CD14-positive monocyte (primary cell): ENCODE results near the gene TTC23. TPM values are rescaled to one million over a fixed set of nuclear protein-coding genes. Genes with fewer than 3 reads are reported as not detected.

ENCODE experiments used
- DNase-seq, 3 donors: peaks; one replicate each; pipeline ENCODE4 v3.0.0-alpha.2; 2011 to 2022
- H2AFZ ChIP-seq: 2 replicates; pipeline ENCODE4 v1.6.0; 2012; ENCODE audit warnings: mild to moderate bottlenecking, low read depth, low read length, inconsistent platforms; ENCODE audit not compliant: insufficient read depth, poor library complexity, severe bottlenecking
- H3K27ac ChIP-seq, 2 donors: 1 replicate in 1 of 2; 2 replicates in 1 of 2; pipeline ENCODE4 v1.5.1; 2012 to 2013; ENCODE audit warnings: low read length in 2 of 2, control low read depth in 1 of 2, inconsistent platforms in 1 of 2, low read depth in 1 of 2, mild to moderate bottlenecking in 1 of 2
- H3K27me3 ChIP-seq, 2 donors: one replicate each; pipeline versions ENCODE4 v1.6.0 to v1.6.1; 2011 to 2013; ENCODE audit warnings: low read length in 2 of 2; ENCODE audit not compliant: control insufficient read depth in 2 of 2, insufficient read depth in 2 of 2
- H3K36me3 ChIP-seq, 2 donors: replicated peaks in 1 of 2; 1 replicate in 1 of 2; 2 replicates in 1 of 2; pipeline versions ENCODE4 v1.5.1 to v1.6.1; 2012 to 2013; ENCODE audit warnings: low read length in 2 of 2, control low read depth in 1 of 2, inconsistent platforms in 1 of 2, mild to moderate bottlenecking in 1 of 2; ENCODE audit not compliant: insufficient read depth in 2 of 2, control insufficient read depth in 1 of 2
- H3K4me1 ChIP-seq, 2 donors: 1 replicate in 1 of 2; 2 replicates in 1 of 2; pipeline versions ENCODE4 v1.5.1 to v1.6.1; 2012 to 2013; ENCODE audit warnings: low read length in 2 of 2, control low read depth in 1 of 2, inconsistent platforms in 1 of 2, mild to moderate bottlenecking in 1 of 2, moderate library complexity in 1 of 2; ENCODE audit not compliant: insufficient read depth in 2 of 2, control insufficient read depth in 1 of 2
- H3K4me2 ChIP-seq: replicated peaks from 2 replicates; pipeline ENCODE3; 2012; ENCODE audit warnings: low read length, moderate library complexity, mild to moderate bottlenecking; ENCODE audit not compliant: poor library complexity, severe bottlenecking; ENCODE audit errors: extremely low read depth
- H3K4me3 ChIP-seq, 3 experiments: fragments of 200-600 bp in 1 of 3; sonication (generic) in 1 of 3; replicated peaks in 1 of 3; 1 replicate in 2 of 3; 2 replicates in 1 of 3; pipeline ENCODE4 v1.5.1; 2011 to 2013; ENCODE audit warnings: low read length in 3 of 3, mild to moderate bottlenecking in 3 of 3, control low read depth in 2 of 3, low read depth in 2 of 3, inconsistent platforms in 1 of 3, moderate library complexity in 1 of 3
- H3K79me2 ChIP-seq: 2 replicates; pipeline ENCODE4 v1.6.0; 2012; ENCODE audit warnings: mild to moderate bottlenecking, control low read depth, inconsistent platforms, low read length, moderate library complexity; ENCODE audit not compliant: insufficient read depth
- H3K9ac ChIP-seq: 2 replicates; pipeline ENCODE4 v1.6.0; 2017; ENCODE audit warnings: low read length, mild to moderate bottlenecking; ENCODE audit not compliant: insufficient read depth, poor library complexity, severe bottlenecking
- H3K9me3 ChIP-seq, 2 donors: replicated peaks in 1 of 2; 1 replicate in 1 of 2; 2 replicates in 1 of 2; pipeline versions ENCODE4 v1.5.1 to v1.6.1; 2012 to 2013; ENCODE audit warnings: low read length in 2 of 2, control low read depth in 1 of 2; ENCODE audit not compliant: control insufficient read depth in 1 of 2, insufficient read depth in 1 of 2
- H4K20me1 ChIP-seq: 2 replicates; pipeline ENCODE4 v1.6.0; 2012; ENCODE audit warnings: mild to moderate bottlenecking, low read length, control low read depth, moderate library complexity; ENCODE audit not compliant: insufficient read depth
- H3K27ac Mint-ChIP-seq, 7 donors: one replicate each; pipeline ENCODE4 v1.8.0; 2020; ENCODE audit warnings: mild to moderate bottlenecking in 7 of 7, mixed read lengths in 7 of 7, moderate library complexity in 6 of 7, inconsistent platforms in 2 of 7
- H3K27me3 Mint-ChIP-seq, 3 donors: one replicate each; pipeline ENCODE4 v1.8.0; 2021 to 2022; ENCODE audit warnings: low read depth in 3 of 3, mild to moderate bottlenecking in 3 of 3, mixed read lengths in 3 of 3, moderate library complexity in 3 of 3, inconsistent platforms in 1 of 3
- H3K36me3 Mint-ChIP-seq, 2 donors: one replicate each; pipeline ENCODE4 v1.8.0; 2020; ENCODE audit warnings: mixed read lengths in 2 of 2, inconsistent platforms in 1 of 2, mild to moderate bottlenecking in 1 of 2
- H3K4me1 Mint-ChIP-seq: one replicate; pipeline ENCODE4 v1.8.0; 2020; ENCODE audit warnings: mild to moderate bottlenecking, mixed read lengths
- H3K4me3 Mint-ChIP-seq, 2 donors: one replicate each; pipeline ENCODE4 v1.8.0; 2020; ENCODE audit warnings: mild to moderate bottlenecking in 2 of 2, mixed read lengths in 2 of 2, moderate library complexity in 1 of 2
- H3K9me3 Mint-ChIP-seq, 7 donors: one replicate each; pipeline ENCODE4 v1.8.0; 2020 to 2022; ENCODE audit warnings: mixed read lengths in 7 of 7, mild to moderate bottlenecking in 6 of 7, moderate library complexity in 6 of 7, inconsistent platforms in 2 of 7
- CTCF ChIP-seq: fragments of 200-600 bp; IDR thresholded peaks from one replicate; pipeline ENCODE4 v1.8.0; 2022; ENCODE audit warnings: antibody characterized with exemption, mild to moderate bottlenecking
- WGBS: methylation state at CpG from one replicate; pipeline ENCODE4 v1.1.5; 2013; ENCODE audit warnings: missing lambda C conversion rate; ENCODE audit not compliant: insufficient coverage; 5-methylcytosine and 5-hydroxymethylcytosine counted together
- intact Hi-C, 2 donors: fragments of 100-400 bp; cut with micrococcal nuclease; formaldehyde crosslinking; loops; one replicate each; pipeline versions ENCODE4 v1.15.0 to v1.15.1; 2023
- polyA plus RNA-seq, 3 donors: library from polyadenylated mRNA; depleted of rRNA in 1 of 3; unstranded in 2 of 3; stranded (reverse) in 1 of 3; fragments of 300-500 nt in 2 of 3; fragments of >200 nt in 1 of 3; fragmentation: Illumina TruSeq in 2 of 3; gene quantifications; 1 replicate in 2 of 3; 2 replicates in 1 of 3; pipeline ENCODE4 v1.2.3, GENCODE V29; 2012 to 2021

The TTC23 gene
- polyA plus RNA-seq, 3 donors = 0.51 to 0.55 TPM; not detected in 1

GRCh38 chr15:99182791-99183190, 66.6 kb downstream of the TTC23 start:
- H3K9me3 ChIP-seq = no peaks in the 10 kb centered on the region
- no peak overlapping the region for H3K4me3 Mint-ChIP-seq
- no peaks in the 10 kb centered on the region for H3K79me2 ChIP-seq
- H4K20me1 ChIP-seq = no peaks in the 10 kb centered on the region
- DNase-seq = no peak
- intact Hi-C loops = no loop called here
- no peaks in the 10 kb centered on the region for H3K4me1 ChIP-seq
- no peak overlapping the region for H3K4me2 ChIP-seq
- H3K4me1 Mint-ChIP-seq = peaks cover 7% of the 10 kb centered on the region
- peaks cover 0 to 3% (median 0%) of the 10 kb centered on the region in 3 donors for H3K27me3 Mint-ChIP-seq
- H3K27ac Mint-ChIP-seq = no peak overlapping the region
- no peak for TF ChIP-seq CTCF
- H3K9ac ChIP-seq = no peak overlapping the region
- H3K9me3 Mint-ChIP-seq = no peaks in the 10 kb centered on the region
- H3K4me3 ChIP-seq = no peak overlapping the region
- H3K36me3 ChIP-seq = no peaks in the 10 kb centered on the region
- no peak overlapping the region for H3K27ac ChIP-seq
- H3K36me3 Mint-ChIP-seq = no peaks in the 10 kb centered on the region
- no peak overlapping the region for H2AFZ ChIP-seq
- no peaks in the 10 kb centered on the region for H3K27me3 ChIP-seq
- 100% methylated on average over 1 of the region's 1 CpG for WGBS

GRCh38 chr15:99181545-99181971, 67.8 kb downstream of the TTC23 start:
- peak overlapping the region in 1 of 2 donors; percentile 25 for H3K4me3 Mint-ChIP-seq
- Histone ChIP-seq H3K27me3 (no peaks in the 10 kb centered on the region), H3K4me1 (no peaks in the 10 kb centered on the region), H3K9me3 (no peaks in the 10 kb centered on the region), H2AFZ (no peak overlapping the region), H3K36me3 (no peaks in the 10 kb centered on the region), H3K4me2 (no peak overlapping the region), H4K20me1 (no peaks in the 10 kb centered on the region), H3K79me2 (no peaks in the 10 kb centered on the region), H3K9ac (no peak overlapping the region), H3K4me3 (no peak overlapping the region), H3K27ac (no peak overlapping the region)
- peaks cover 0 to 3% (median 0%) of the 10 kb centered on the region in 3 donors for H3K27me3 Mint-ChIP-seq
- intact Hi-C loops = no loop called here
- peak overlapping the region in 2 of 7 donors; percentile 53 to 87 for H3K27ac Mint-ChIP-seq
- no peaks in the 10 kb centered on the region for H3K36me3 Mint-ChIP-seq
- TF ChIP-seq CTCF = no peak
- 24% methylated on average over 3 of the region's 4 CpGs for WGBS
- DNase-seq = no peak
- no peaks in the 10 kb centered on the region for H3K9me3 Mint-ChIP-seq
- H3K4me1 Mint-ChIP-seq = peaks cover 7% of the 10 kb centered on the region
